ENCODE results near the gene SGPL1.

DNA sequence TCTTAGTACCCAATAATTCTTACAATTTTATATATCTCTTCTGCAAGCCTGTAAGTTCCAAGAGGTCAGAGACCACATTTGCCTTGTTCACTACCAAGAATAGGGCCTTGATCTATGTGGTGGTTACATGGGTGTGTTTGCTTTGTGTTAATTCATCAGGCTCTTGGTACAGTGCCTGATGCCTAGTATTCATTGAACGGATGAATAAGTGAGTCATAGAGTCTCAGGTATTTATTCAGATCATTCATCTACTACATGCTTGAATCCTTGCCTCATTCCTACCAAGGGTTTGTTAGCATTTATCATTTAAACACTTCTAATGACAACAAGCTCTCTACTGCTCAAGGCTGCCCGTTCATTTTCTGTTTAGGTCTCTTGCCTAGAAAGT, 11.3 kb upstream of the SGPL1 start:
- TF ChIP-seq CTCF (IDR thresholded peaks at IDR 0.05) (no peak), EZH2phosphoT487 (IDR thresholded peaks at IDR 0.05) (no peak)

Data from neural progenitor cell (in vitro differentiated cells).